GM12864 (cell line): ENCODE results near the gene GFRA1.

Experiments
- DNase-seq: peaks from one replicate; pipeline ENCODE4 v3.0.0-alpha.2; 2011; ENCODE audit warnings: low read depth
- H3K4me3 ChIP-seq: 2 replicates; pipeline ENCODE4 v1.5.1; 2011; ENCODE audit warnings: mild to moderate bottlenecking, low read depth, low read length, control low read depth
- TF ChIP-seq, protein P1 (sequence below): IDR thresholded peaks from 2 replicates; pipeline ENCODE4 v1.5.1; 2011; ENCODE audit warnings: low read depth, mild to moderate bottlenecking, moderate library complexity, low read length, control low read depth, inconsistent platforms; ENCODE audit errors: missing control alignments

Gene GFRA1

DNA sequence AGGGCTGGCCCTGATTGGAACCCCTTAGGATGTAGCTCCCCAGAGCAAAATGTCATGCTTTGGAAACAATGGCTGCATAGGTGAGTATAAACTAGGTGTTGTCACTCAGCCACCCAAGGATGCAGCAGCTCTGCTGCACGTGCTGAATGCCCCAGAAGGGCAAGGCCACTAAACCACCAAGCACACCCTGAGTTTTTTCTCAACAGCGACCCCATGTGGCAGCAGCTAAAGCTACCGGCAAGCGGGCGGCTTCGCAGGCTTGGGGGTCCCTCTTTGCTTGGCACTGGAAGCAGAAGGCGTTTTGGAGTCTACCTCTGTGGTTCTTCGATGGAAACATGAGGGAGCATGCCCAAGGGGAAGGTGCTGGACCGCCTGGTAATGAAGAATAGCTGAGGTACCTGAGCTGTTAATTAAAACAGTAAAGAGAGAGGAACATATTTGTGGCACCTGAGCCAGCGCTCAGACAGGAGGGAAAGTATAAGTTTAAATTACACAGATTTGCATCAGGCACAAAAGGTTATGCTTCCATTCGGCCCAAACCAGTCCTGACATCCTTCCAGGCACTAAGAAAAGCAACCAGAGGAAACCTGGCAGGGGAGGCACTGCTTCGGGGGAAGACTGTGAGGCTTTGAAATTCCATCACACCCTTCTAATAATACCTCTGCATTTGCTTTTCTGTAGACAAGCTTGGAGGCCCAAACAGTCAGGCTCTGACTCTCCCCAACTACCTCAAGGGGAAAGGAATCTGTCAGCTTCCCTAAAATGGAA lies 152.1 kb downstream of the GFRA1 start:
- H3K4me3 ChIP-seq = no peak overlapping the region
- no peak for DNase-seq
- TF ChIP-seq, protein P1, sequence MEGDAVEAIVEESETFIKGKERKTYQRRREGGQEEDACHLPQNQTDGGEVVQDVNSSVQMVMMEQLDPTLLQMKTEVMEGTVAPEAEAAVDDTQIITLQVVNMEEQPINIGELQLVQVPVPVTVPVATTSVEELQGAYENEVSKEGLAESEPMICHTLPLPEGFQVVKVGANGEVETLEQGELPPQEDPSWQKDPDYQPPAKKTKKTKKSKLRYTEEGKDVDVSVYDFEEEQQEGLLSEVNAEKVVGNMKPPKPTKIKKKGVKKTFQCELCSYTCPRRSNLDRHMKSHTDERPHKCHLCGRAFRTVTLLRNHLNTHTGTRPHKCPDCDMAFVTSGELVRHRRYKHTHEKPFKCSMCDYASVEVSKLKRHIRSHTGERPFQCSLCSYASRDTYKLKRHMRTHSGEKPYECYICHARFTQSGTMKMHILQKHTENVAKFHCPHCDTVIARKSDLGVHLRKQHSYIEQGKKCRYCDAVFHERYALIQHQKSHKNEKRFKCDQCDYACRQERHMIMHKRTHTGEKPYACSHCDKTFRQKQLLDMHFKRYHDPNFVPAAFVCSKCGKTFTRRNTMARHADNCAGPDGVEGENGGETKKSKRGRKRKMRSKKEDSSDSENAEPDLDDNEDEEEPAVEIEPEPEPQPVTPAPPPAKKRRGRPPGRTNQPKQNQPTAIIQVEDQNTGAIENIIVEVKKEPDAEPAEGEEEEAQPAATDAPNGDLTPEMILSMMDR = peak; percentile 28

DNA sequence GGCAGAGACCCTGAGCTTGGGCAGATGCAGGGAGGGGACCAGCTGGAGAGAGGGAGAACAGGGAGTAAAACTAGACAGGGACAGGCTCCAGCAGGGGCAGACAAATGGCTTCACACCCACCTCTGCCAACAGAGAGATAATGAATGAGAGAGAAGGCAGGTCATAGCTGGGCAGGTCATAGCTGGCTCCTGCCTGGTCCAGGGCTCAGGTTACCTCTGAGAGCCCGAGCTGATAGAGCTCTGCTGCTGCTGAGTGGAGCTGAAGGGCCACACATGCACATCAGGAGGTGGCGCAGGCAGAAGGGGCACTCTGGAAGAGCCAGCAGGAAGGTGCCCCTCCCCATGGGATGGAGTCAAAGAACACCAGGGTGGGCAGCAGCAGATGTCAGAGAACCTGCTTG lies 154.2 kb downstream of the GFRA1 start:
- no peak overlapping the region for H3K4me3 ChIP-seq
- TF ChIP-seq, protein P1 = no peak
- no peak for DNase-seq

DNA sequence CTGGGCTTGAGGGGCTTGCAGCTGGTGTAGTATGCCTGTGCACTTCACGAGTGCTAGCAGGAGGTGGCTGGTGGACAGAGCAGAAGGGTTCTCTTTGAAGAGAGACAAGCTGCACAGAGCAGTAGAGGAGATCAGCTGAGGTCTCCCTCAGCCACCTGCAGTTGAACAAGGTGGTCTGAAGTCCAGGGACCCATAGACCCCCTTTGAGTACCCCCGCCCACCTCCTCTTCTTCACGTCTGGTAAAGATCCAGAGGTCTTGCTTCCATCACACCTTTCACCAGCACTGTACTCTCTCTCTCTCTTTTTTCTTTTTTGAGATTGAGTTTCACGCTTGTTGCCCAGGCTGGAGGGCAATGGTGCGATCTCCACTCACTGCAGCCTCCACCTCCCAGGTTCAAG lies 157.2 kb downstream of the GFRA1 start:
- no peak overlapping the region for H3K4me3 ChIP-seq
- TF ChIP-seq, protein P1 = no peak
- DNase-seq = no peak

DNA sequence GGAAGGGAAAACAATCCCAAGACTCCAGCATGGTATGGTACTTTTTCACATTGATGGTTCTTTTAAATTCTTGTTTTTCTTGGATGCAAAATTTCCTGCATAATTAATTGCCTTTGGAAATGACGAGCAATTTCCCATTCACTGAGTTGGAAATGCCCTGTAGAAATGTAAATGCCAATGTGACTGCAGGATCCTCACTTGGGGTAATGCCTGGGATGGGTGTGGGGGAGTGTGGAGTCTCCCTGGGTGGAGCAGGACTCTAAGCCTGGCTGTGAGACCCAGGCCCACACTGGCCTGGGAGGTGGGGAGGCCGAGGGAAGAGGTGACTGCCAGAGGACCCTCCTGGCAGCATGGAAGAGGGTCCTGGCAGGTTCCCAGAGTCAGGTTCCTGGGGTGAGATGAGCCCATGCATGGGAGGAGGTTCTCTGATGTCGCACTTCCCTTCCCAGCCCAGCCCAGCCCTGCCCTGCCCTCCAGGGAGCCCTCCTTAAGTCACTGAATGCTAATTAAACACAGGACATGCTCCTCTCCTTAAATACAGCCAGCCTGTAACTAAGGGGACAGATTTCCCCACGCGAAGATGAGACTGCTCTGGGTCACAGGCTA lies 157.9 kb downstream of the GFRA1 start:
- no peak for DNase-seq
- TF ChIP-seq, protein P1 = no peak
- H3K4me3 ChIP-seq = no peak overlapping the region

DNA sequence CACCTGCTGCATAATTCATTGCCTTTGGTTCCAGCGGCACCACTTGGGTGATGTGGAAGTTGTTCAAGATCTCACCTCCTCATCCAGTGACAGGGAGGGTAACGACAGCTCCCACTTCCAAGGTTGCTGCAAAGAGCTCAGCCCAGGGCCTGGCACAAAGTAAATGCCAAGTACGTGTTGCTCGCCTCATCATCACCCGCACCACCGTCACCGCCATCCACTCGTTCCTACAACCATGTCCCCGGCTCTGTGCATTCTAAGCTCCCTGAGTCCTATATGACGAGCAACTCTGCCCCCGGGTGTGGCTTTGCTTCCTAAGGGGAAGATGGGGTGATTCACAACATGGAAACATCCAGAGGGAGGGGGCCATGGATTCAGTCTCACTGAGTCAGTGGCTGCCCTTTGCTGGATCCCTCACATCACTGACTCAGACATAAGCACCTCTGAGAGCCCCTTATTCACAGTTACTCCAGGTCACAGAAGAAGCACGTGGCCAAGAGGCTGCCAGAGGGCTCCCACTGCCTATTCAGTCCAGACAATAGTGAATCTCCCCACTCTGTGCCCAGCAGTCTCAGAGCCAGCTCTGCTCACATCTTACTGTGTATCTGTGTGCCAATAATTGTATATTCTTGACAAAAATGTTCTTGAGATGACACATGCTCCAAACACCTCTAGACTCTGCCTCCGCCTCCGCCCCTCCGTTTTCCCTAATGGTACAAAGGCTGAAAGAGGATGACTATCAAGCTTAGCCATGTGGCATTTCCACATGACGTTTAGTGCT lies 159.1 kb downstream of the GFRA1 start:
- no peak overlapping the region for H3K4me3 ChIP-seq
- TF ChIP-seq, protein P1 = no peak
- no peak for DNase-seq

DNA sequence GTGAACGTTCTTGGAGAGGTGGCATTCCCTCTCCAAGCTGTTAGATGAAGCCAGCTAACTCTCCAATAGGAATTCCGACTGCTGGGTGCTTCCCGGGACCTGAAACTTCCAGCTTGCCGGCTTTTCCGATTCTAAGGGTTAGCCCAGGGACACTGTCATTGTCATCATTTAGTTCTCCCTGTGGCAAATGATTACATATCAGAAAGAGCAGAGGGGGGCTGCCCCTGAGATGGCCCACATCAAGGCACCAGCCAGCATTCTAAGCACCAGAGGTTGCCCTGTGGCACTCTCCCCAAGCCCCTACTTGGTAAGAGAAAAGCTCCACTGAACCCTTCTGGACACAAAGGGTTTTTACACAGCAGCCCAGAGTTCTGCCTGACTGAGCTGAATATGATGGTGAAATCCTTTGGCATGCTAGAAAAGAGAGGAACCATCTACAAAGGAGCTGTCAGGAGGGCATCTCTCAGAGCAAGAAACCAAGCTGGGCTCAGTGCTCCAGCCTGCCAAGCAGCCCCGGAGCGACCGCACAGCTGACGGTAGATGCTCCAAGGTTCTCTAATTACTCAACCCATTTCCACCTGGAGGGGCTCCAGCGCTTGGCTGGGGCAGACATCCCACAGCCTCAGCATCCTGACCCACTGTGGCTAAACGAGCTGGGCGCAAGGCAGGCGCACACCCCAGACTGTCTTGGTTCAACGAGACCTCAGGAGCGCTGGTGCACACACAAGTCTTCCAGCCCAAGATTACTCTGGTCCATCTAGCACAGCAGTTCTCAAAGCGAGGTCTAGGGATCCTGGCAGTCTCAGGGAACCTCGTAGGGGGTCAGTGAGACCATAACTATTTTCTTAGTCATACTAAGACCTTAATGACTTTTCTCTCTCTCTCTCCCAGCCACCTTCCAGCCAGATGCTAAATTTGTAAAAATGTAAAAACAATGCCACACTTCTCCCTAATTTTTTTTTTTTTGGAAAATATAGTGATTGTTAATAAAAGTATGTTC lies 160.5 kb downstream of the GFRA1 start:
- TF ChIP-seq, protein P1 = no peak
- DNase-seq = no peak
- H3K4me3 ChIP-seq = no peak overlapping the region
